ENCODE data around the gene TBC1D4.
"Not testable (repeated sequence)": the region's sequence is repeated elsewhere in the genome, so short reads cannot be mapped to it uniquely, and the experiment has no call there.

TBC1D4 gene

DNA sequence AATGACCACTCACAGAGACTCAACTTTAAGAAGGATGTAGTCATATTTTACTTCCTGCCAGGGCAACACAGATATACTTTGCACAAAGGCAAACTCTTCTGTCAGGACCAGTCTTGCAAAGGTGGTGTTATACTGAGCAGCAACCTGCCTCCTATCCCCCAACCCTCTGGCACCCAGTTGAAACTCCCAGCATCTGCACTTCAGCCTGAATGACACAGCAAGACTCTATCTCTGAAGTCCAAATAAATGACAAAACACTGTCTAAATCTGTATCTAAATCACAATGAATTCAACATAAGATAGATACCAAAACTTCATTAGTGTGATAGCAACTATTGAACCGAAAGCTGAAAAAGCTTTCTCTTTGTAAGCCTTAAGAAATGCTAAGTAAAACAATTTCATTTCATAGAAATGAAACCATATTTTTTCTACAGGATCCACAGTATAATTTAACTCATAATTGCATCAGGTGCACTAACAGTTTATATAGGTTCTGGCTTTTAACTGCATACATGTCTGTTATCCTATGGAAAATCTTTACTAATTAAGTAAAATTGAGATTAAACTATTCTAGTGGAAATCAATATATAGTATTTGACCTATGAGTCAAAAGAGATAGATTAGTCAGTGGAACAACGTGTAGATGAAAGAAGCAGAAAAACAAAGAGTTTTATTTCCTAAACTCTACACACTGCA is 163.7 kb downstream of the TBC1D4 start:
- DNase-seq, result peak; percentile 19

DNA sequence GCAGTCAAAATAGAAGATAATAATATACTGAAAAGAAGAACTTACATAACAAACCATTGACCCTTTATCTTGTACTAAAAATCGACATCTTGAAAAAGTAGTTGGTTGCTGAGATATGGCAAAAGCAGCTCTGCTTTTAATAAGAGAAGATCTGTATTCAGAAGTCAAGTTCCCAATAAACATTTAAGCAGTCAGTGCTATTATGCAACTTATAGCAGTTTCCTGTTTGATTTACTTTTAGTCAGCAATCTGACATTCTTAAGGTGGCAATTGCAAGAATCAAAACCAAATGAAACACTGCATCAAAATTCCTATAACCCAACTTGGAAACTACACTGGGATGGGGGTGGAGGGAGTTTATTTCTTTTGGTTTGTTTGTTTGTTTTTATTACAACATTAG is 165.5 kb downstream of the TBC1D4 start:
- DNase-seq, result peak; percentile 23

DNA sequence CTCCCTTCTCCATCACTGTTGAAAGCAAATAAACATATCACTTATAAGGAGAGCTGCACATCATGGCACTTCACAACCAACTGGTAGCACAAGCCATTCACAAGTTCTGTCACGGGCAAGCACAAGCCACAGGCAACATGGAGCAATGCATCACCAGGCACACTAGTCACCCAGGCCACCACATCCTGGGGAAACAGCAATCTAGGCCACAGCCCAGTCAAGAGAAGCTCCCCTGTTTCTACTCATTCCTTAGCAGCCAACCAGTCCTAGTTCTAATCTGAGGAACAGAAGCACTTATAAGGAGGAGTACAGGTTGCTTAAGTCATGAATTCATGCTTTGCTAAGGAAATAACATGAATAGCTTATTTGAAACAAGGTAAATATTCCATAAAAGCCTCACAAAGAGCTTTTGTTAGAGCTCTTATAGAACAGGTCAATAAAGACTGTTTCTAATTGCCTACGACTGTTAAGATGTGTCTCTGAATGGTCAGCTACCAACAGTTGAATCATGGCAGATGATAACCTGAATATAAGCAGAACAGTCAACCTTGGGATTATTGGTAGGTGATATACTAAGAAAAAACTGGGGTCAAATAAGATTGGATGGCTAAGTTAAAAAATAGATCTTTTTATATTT is 169.0 kb downstream of the TBC1D4 start:
- DNase-seq, result peak; percentile 39

DNA sequence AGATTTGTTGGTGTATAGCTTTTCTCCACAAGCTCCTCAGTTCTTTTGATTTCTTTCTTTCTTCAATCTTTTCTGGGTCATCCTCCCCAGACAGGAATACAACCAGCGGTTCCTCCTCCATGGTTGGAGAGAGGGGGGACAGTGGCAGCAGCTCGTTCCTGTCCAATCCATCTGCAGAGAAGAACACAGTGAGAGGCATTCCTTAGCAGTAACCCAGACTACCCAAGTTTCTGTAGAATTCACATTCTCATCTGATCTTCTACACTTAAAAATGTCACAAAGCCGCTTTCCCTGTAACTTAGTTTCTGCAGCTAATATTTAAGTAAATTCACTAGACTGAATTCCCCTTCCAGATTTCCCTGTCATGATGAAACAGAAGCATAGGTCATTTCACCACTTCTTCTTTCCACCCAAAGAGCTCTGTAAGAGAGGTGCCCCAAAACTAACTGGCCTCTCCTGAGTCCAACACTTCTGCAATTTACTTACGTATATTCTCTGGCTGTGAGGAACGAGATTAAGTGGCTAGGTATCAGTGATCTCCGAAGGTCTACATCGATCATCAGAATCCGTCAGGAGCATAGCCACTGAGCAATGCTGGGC is 171.9 kb downstream of the TBC1D4 start:
- DNase-seq, result no peak

DNA sequence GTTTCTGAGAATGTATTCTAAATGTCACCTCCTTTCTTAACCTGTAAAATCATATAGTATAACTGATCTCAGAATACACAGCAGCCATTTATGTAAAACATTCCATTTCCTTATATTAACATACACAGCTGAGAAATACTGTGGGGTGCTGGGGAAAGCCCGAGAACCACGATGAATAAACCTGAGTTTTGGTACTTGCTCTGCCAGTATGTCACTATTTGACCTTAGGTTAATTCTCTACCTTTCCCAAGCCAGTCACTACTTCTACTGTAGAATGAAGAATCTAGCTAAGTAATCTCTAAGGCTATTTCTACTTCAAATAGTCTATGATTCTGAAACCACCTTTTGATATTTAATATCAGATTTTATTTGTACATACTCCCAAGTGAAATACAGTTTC is 173.7 kb downstream of the TBC1D4 start:
- DNase-seq, result no peak

DNA sequence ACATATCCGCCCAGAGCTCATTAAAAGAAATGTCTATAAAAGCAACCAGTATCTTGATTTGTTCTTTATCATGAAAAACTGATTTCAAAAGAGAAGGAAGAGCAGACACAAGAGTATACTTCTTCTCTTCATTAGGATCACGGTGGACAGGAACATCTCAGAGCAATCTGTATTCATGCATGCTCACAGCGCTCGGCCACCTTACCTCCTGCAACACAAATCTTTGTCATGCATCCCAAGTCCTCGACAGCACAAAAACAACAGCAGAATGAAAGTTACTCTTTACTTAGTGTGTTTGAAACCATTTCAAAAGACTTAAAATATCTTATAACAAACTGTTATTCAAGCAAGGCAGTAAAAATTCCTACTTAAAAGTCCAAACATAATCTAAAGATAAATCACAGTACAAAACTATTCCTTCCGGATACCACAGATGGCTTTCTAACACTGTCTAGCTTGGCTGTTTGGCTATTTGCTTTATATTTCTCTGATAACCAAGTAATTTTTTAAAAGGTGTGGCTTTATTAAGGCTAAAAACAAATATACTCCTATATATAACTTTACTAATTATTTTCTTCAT is 174.5 kb downstream of the TBC1D4 start:
- no peak for DNase-seq

DNA sequence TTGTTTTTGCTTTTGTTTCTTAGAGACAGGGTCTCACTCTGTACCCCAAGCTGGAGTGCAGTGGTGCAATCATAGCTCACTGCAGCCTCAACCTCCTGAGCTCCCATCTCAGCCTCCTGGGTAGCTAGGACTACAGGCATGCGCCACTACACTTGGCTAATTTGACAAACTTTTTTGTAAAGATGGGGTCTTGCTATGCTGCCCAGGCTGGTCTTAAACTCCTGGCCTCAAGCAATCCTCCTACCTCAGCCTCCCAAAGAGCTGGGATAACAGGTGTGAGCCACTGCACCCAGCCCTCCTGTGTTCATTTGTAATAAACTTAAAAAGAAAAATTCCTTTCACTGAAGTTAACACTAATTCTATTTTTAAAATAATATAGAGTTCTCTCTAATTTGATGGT is 175.0 kb downstream of the TBC1D4 start:
- not testable (repeated sequence) for DNase-seq

DNA sequence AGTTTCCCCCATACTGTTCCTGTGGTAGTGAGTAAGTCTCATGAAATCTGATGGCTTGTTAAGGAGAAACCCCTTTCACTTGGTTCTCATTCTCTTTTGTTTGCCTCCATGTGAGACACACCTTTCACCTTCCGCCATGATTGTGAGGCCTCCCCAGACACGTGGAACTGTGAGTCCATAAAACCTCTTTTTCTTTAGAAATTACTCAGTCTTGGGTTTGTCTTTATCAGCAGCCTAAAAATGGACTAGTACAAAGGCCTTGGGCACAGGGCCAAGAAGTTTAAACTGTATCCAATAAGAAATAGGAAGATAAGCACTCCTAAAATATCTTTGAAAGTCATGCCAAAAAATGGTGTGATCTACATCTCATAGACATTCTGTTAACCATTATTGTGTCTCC is 176.9 kb downstream of the TBC1D4 start:
- no peak for DNase-seq

GRCh38 chr13:75303263-75303662 is 178.7 kb downstream of the TBC1D4 start:
- no peak for DNase-seq

- no peak for DNase-seq
Measured at GRCh38 chr13:75302071-75302698, 179.8 kb downstream of the TBC1D4 start.

GRCh38 chr13:75299913-75300862 is 181.8 kb downstream of the TBC1D4 start:
- no peak for DNase-seq

DNA sequence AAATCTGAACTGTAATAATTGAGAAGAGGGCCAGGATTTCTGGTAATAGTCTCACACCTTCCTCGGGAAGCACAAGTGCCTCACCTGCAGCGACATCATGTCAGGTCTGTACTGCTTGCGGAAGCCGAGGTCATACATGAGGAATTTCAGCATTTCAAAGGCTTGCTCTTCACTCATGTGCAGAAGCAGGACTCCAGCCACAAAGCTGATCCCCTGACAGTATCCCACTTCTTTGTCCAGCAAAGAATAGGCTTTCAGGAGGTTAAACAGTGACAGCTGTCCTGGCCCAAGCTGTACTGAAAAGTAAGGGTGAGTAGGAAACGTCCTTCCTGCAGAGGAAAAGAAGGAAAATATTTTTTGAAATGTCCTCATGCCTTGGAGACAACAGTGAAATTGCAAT is 182.7 kb downstream of the TBC1D4 start:
- DNase-seq, result no peak

DNA sequence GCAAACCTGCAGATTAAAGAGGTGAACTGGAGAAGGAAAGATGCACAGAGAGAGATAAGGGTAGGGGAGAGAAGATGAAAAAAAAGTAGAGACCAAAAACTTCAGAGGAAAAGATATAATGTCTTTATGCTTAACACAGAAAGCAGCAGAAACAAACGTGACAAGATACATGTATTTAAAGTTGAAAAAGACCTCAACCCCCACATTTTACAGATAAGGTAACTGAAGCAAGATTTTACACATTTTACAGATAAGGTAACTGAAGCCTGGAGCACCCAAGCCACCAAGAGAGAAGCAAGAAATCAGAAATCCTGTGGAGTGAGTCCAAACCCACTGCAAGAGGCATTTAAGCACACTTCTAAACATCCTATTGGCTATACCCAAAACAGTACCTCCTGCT is 185.3 kb downstream of the TBC1D4 start:
- no peak for DNase-seq

GRCh38 chr13:75295201-75295600 is 186.8 kb downstream of the TBC1D4 start:
- no peak for DNase-seq

DNA sequence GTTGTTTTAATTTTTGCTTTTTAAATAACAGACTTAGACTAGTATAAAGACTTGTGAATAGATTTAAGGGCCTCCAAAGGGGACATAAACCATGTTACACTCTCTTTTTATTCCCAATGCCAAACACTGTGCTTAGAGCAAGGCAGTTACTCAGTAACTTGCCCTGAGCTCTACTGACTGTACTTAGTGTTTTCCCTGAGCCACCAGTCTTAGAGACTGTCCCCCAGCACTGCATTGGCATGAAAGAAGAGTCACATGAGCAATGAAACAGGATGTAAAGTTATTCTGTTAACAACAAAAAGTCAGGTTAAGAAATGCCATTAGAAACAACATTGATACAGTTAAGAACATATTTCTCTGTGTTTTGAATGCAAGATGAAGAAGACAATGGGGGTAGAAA is 187.9 kb downstream of the TBC1D4 start:
- DNase-seq, result no peak

- DNase-seq, result no peak
Measured at GRCh38 chr13:75285310-75285709, 196.7 kb downstream of the TBC1D4 start.

DNA sequence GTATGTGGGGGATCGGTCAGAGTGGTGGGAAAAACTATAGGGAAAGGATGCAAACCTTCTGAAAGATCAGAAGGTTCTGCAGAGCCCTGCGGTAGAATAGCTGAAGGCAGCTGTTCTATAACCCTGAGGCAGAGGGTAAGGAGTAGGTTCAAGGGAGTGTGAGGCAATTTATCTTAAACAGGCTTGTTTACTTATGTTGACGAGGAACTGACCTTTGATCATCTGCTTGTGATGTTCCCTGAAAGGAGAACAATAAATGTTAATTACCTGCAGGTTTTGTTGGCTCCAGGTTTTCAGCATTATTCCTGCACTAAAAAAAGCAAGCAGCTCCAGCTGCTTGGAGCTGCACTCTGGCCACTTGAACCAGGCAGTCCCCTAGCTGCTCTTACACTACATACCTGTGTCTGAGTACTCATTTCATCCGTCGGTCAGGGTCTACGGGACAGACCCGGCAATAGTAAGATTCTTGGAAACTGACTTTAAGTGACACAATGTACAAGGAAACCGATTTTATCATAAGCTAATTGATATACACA is 202.1 kb downstream of the TBC1D4 start:
- DNase-seq, result no peak

DNA sequence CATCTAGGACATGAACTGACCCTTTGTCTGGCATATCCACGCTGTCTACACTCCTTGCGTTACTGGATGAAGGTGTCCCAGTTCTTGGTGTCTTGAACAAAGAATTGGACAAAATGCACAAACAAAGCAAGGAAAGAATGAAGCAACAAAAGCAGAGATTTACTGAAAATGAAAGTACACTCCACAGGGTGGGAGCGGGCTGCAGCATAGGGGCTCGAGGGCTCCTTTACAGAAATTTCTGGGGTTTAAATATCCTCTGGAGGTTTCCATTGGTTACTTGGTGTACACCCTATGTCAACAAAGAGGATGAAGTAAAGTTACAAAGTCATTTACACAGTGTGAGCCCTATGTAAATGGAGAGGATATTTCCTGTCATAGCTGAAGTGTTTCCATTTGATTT is 208.3 kb downstream of the TBC1D4 start:
- DNase-seq, result not testable (repeated sequence)

GRCh38 chr13:75271846-75272245 is 210.1 kb downstream of the TBC1D4 start:
- no peak for DNase-seq

- DNase-seq, result not testable (repeated sequence)
Measured at GRCh38 chr13:75268481-75268880, 213.5 kb downstream of the TBC1D4 start.

- DNase-seq, result no peak
Measured at GRCh38 chr13:75264611-75265010, 217.4 kb downstream of the TBC1D4 start.
